ENCODE results near the gene CACNA2D2. TPM values are rescaled to one million over a fixed set of nuclear protein-coding genes. Genes with fewer than 3 reads are reported as not detected.

The CACNA2D2 gene
- total RNA-seq, 1 donor from 2014 or later = 0.23 TPM

DNA sequence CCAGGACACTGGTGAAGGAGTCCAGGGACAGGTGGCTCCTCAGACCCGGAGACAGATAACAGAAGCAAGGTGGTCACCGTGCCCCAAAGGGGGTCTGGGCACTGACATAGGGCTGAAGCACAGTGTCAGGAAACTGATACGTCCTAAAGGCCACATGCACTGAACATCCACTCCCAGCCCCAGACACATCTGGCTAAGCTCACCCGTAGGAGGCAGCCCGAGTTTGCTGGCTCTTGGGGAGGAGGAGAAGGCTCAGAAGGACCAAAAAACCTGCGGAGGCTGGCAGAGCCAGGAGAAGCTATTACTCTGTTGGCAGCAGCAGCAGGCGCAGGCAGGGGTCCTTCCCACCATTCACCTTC, 1.2 kb downstream of the CACNA2D2 start:
- Mint-ChIP-seq H3K4me1 (no peaks in the 10 kb centered on the region), H3K9me3 (no peaks in the 10 kb centered on the region), H3K27ac (no peak overlapping the region), H3K36me3 (ENCODE audit: low read depth) (no peaks in the 10 kb centered on the region), H3K4me3 (peak overlapping the region; percentile 68), H3K27me3 (peaks cover 49% of the 10 kb centered on the region)
- no peak for DNase-seq
- intact Hi-C loops (cut with micrococcal nuclease) = no loop called here

DNA sequence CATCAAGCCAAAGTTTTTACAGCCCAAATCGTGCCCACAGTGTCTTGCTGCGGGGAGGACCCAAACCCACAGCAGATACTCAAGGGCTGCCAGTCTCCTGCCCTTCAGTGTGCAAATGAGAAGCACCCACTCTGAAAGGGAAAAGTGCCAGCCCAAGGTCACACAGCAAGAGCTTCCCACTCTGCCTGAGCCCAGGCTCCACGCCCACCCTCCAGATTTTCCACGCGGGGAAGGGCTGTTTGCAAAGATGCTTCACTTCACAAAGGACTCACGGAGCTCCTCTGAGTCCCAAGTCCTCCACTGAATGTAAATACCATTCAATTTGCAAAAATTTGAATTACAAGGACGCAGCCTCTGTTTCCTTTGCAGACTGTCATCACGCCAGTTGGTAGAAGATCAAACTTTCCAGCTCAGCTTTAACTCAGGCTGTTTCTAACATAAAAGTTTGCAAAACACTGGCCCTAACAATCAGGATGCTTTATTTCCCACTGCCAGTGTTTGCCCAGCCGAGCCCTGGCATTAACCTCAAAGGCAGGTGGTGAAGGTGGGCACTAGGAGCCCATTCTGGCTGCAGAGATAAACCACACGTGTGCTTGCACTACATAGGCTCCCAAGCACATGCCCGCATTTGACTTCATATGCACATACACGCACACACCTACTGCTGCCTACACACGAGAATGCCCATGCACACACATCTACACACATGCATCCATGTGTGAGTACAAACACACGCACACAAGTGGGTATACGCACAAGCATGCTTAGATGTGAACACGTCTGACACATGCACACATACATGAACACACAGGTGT, 7.6 kb downstream of the CACNA2D2 start:
- Mint-ChIP-seq H3K9me3 (no peaks in the 10 kb centered on the region), H3K36me3 (ENCODE audit: low read depth) (no peaks in the 10 kb centered on the region), H3K4me1 (peaks cover 11% of the 10 kb centered on the region), H3K27me3 (peaks cover 16% of the 10 kb centered on the region), H3K27ac (no peak overlapping the region), H3K4me3 (no peak overlapping the region)
- DNase-seq = no peak
- intact Hi-C loops (cut with micrococcal nuclease) = no loop called here

DNA sequence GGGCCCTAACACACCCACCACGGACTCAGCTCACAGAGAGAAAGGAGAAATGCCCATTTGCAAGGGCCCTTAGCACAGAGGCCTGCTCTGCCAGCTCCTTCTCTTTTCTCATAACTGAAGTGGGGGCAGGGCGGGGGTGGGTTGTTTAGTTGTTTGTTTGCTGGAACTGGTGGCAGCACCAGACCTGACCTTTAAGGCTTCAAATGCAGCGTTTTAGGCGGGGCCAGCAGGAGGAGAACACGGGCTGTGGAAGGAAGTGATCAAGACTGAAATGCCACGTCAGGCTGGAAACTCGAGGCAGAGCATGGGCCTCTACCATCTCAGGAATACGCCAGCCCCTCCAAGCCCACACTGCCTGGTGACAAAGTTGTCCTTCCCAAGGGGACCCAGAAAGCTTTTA, 9.3 kb downstream of the CACNA2D2 start:
- H3K36me3 Mint-ChIP-seq (ENCODE audit: low read depth) = no peaks in the 10 kb centered on the region
- intact Hi-C loops (cut with micrococcal nuclease) = no loop called here
- no peaks in the 10 kb centered on the region for H3K9me3 Mint-ChIP-seq
- no peak overlapping the region for H3K4me3 Mint-ChIP-seq
- peaks cover 2% of the 10 kb centered on the region for H3K27me3 Mint-ChIP-seq
- DNase-seq = peak; percentile 63
- peak overlapping the region; percentile 34 for H3K27ac Mint-ChIP-seq
- peaks cover 13% of the 10 kb centered on the region for H3K4me1 Mint-ChIP-seq

DNA sequence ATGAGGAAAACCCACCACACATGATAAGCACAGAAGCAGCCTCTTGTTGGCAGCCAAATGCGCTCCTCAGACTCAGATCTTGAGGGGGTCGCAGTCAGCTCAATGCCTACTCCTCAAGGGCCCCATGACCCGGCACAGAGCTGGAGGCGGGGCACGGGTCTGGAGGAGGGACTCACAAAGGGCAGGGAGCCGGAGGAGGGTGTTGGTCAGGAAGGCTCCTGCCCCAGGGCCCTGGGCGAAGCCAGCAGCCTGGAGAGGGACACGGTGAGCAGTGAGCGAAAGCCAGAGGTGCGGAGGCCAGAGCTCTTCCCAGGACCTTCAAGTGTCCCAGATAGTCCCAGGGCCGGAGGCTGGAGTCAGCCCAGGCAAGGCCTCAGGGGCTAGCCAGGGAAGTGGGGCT, 9.8 kb downstream of the CACNA2D2 start:
- Mint-ChIP-seq H3K27me3 (no peaks in the 10 kb centered on the region), H3K36me3 (ENCODE audit: low read depth) (no peaks in the 10 kb centered on the region), H3K4me3 (no peak overlapping the region), H3K4me1 (peaks cover 13% of the 10 kb centered on the region), H3K9me3 (no peaks in the 10 kb centered on the region), H3K27ac (no peak overlapping the region)
- DNase-seq = no peak
- intact Hi-C loops (cut with micrococcal nuclease) = no loop called here

DNA sequence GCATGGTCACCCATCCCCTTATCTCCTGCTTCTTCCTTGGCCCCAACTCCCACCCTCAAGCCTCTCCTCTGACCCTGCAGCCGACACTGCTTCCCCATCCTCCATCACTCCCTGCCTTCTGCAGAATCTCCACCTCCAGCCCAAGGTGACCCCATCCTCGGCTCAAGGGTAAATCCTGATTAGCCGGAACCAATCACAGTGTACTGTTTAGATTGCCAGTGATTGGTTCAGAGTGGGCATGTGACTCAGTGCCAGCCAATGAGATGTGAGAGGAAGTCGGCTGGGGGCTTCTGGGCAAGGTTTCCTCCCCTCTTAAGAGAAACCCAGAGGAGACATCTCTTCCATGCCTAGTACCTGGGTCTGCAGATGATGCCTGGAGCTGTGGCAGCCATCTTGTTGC, 10.3 kb downstream of the CACNA2D2 start:
- Mint-ChIP-seq H3K27me3 (no peaks in the 10 kb centered on the region), H3K9me3 (no peaks in the 10 kb centered on the region), H3K27ac (no peak overlapping the region), H3K4me3 (no peak overlapping the region), H3K4me1 (peaks cover 13% of the 10 kb centered on the region), H3K36me3 (ENCODE audit: low read depth) (no peaks in the 10 kb centered on the region)
- DNase-seq = no peak
- intact Hi-C loops (cut with micrococcal nuclease) = no loop called here

DNA sequence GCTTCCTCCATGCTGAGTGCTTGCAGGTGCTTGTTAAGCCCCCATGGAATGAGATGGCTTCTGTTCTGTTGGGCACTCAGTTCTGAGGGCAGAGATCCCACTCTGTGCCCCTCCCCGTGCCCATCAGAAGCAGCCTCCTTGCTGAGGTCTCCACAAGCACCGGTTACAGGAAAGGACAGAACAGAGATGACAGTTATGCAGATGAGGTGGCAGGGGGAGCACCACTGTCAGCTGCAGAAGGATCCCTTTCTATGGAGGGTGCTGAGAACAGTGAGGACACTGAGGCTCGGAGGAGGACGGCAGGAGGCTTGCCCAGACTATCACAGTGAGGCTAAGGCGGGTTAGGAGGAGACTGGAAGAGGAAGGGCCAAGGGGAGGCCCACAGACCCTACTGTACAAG, 12.4 kb downstream of the CACNA2D2 start:
- Mint-ChIP-seq H3K27me3 (no peaks in the 10 kb centered on the region), H3K9me3 (no peaks in the 10 kb centered on the region), H3K4me1 (peaks cover 13% of the 10 kb centered on the region), H3K27ac (peak overlapping the region; percentile 52), H3K4me3 (peak overlapping the region; percentile 3), H3K36me3 (ENCODE audit: low read depth) (no peaks in the 10 kb centered on the region)
- intact Hi-C loops (cut with micrococcal nuclease) = no loop called here
- no peak for DNase-seq

DNA sequence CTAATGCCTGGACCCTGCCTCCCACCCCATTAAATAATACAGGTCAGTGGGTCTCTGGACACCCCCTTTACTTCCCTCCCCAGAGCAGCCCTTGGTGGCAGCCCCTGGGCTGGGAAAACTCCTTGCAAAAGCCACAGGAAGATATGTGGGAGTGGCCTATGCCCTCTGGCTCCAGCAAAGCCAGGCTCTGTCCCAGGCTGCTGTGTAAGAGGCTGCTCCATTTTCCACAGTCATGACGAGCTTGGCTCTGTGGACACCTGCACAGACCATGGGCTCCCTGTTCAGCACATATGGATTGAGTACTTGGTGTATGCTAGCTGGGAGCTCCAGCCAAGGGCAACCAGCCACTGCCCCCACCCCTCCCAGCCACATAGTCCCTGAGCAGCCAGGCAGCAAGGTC, 13.0 kb downstream of the CACNA2D2 start:
- Mint-ChIP-seq H3K4me3 (no peak overlapping the region), H3K27me3 (no peaks in the 10 kb centered on the region), H3K9me3 (no peaks in the 10 kb centered on the region), H3K27ac (peak overlapping the region; percentile 46), H3K4me1 (peaks cover 13% of the 10 kb centered on the region), H3K36me3 (ENCODE audit: low read depth) (no peaks in the 10 kb centered on the region)
- DNase-seq = no peak
- intact Hi-C loops (cut with micrococcal nuclease) = no loop called here

DNA sequence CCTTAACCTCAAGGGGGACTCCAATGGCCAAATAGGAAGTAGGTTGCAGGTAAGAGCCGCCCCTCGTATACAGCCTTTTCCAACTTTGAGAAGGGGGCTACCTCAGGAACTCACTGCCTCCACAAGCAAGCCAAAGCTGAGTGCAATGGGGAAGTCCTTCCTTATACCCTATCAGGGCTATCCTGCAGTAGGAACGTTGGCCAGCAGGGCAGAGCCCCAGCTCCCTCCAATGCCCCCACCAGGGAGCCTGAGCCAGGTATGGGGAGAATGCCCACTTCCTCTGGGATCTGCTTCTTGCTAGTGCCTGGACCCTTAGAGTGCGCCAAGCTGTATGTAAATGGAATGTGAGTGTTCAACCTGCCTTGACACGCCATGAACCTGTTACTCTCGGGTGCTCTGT, 16.3 kb downstream of the CACNA2D2 start:
- no peaks in the 10 kb centered on the region for H3K27me3 Mint-ChIP-seq
- intact Hi-C loops (cut with micrococcal nuclease) = no loop called here
- no peak for DNase-seq
- no peak overlapping the region for H3K27ac Mint-ChIP-seq
- no peaks in the 10 kb centered on the region for H3K9me3 Mint-ChIP-seq
- H3K4me3 Mint-ChIP-seq = no peak overlapping the region
- H3K4me1 Mint-ChIP-seq = peaks cover 8% of the 10 kb centered on the region
- no peaks in the 10 kb centered on the region for H3K36me3 Mint-ChIP-seq (ENCODE audit: low read depth)

DNA sequence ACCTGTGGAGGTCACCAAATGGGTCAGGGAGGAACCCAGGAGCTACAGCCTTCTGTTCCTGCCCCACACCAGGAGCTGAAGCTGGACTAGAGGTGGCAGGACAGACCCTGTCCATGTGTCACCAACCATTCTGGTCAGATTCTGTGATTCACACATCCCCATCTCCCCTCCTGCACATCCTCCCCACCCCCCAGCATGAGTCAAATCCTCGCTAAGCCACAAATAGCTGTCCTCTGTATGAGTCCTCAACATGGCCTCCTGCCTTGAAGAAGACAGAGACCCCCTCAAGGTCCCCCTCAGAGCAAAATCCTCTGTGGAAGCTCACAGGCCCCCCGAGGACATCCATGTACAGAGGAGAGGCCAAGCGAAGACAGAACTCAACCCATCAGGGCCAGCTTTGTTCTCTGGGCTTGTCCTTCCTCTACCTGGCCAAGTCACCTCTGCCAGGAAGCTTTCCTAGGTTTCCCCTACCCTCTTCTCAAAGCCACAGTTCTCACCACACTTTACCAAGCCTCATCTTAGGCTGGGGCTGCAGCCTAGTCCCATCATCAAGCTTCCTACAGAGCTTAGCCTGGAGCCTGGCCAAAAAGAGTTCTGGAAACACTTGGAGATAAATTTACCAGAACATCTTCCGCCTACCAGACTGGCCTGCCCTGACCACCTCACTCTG, 17.1 kb downstream of the CACNA2D2 start:
- H3K27ac Mint-ChIP-seq = no peak overlapping the region
- H3K9me3 Mint-ChIP-seq = no peaks in the 10 kb centered on the region
- H3K27me3 Mint-ChIP-seq = no peaks in the 10 kb centered on the region
- H3K4me3 Mint-ChIP-seq = no peak overlapping the region
- peaks cover 7% of the 10 kb centered on the region for H3K4me1 Mint-ChIP-seq
- no peaks in the 10 kb centered on the region for H3K36me3 Mint-ChIP-seq (ENCODE audit: low read depth)
- intact Hi-C loops (cut with micrococcal nuclease) = no loop called here
- no peak for DNase-seq

DNA sequence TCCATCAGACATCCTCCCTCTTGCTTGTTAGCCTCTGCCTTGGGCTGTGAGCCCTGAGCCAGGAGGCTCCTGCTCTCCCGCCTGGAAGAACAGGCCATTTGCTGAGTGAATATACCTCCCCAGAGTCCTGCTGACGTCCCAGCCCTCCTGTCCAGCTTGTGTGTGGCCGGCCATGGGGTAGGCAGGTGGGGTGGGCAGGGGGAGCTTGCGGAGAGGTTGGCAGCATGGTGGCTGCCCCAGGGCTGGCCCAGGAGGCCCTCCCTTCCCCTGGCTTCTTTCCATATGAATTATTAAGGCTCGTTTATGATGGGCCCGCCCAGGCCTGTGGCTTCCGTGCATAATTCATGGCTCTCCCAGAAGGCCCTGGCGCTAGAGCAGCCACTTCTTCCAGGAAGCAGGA, 18.7 kb downstream of the CACNA2D2 start:
- Mint-ChIP-seq H3K27ac (no peak overlapping the region), H3K9me3 (no peaks in the 10 kb centered on the region), H3K4me1 (no peaks in the 10 kb centered on the region), H3K4me3 (no peak overlapping the region), H3K36me3 (ENCODE audit: low read depth) (no peaks in the 10 kb centered on the region), H3K27me3 (peaks cover 2% of the 10 kb centered on the region)
- intact Hi-C loops (cut with micrococcal nuclease) = no loop called here
- DNase-seq = no peak

DNA sequence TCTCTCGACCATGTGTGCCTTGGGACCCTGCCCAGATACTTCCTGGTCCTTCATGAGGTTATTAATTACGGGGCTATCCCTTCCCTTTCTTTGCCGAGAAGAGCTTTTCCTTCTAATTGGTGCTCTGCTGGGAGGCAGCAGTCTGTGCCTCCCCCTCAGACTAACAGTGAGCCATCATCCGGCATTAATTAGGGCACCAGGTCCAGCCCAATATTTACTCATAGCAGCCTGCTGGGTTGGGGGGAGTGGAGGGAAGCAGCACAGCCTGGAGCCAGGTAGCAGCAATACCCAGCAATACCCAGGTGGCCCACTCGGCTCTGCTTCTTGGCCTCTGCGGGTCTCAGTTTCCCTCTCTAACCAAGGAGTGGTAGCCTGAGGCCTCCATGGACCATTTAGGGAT, 20.1 kb downstream of the CACNA2D2 start:
- Mint-ChIP-seq H3K27me3 (peaks cover 2% of the 10 kb centered on the region), H3K36me3 (ENCODE audit: low read depth) (no peaks in the 10 kb centered on the region), H3K9me3 (no peaks in the 10 kb centered on the region), H3K4me1 (no peaks in the 10 kb centered on the region), H3K4me3 (no peak overlapping the region), H3K27ac (no peak overlapping the region)
- DNase-seq = no peak
- intact Hi-C loops (cut with micrococcal nuclease) = no loop called here

DNA sequence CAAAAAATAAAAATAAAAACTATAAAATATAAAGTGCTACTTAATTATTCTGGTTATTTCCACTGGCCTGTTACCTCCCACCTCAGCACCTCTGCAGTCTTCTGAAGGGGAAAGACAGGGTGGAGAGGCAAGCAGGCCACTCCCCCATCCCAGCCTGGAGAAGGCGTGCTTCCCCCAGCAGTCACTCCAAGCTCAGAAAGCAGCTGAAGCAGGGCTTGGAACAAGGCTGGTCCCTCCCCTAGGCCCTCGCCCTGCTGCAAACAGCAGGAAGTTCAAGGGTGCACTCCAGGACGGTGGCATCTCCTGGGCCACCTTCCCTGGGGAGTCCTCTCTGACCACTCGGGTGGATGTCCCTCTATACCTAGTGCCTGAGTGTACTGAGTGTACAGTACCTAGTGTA, 21.4 kb downstream of the CACNA2D2 start:
- H3K36me3 Mint-ChIP-seq (ENCODE audit: low read depth) = no peaks in the 10 kb centered on the region
- no peak for DNase-seq

DNA sequence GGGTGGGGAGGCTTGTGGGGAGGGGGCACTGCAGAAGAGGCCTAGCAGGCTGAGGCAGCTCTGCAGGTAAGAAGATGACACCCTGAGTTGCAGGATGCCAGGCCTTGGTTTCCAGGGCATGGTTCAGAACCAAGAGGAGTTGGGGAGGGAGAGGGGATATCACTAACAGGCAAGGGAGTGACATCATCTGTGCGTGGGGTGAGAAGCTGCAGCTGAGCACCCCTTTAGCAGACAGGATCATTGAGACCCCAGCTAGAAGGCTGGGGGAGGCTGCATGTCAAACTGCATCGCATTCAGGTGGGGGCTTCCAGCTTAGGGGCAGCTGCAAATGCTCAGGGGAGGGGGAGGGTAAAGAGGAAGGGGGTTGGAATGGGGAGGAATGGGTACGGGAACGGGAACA, 23.0 kb downstream of the CACNA2D2 start:
- Mint-ChIP-seq H3K4me3 (no peak overlapping the region), H3K9me3 (no peaks in the 10 kb centered on the region), H3K36me3 (ENCODE audit: low read depth) (no peaks in the 10 kb centered on the region), H3K27ac (no peak overlapping the region), H3K4me1 (no peaks in the 10 kb centered on the region), H3K27me3 (peaks cover 2% of the 10 kb centered on the region)
- no peak for DNase-seq
- intact Hi-C loops (cut with micrococcal nuclease) = no loop called here

More for the DNA sequence above, 21.4 kb downstream of the CACNA2D2 start:
- no peak overlapping the region for H3K4me3 Mint-ChIP-seq
- H3K27me3 Mint-ChIP-seq = peaks cover 2% of the 10 kb centered on the region
- H3K4me1 Mint-ChIP-seq = no peaks in the 10 kb centered on the region
- H3K9me3 Mint-ChIP-seq = no peaks in the 10 kb centered on the region
- no peak overlapping the region for H3K27ac Mint-ChIP-seq
- intact Hi-C loops (cut with micrococcal nuclease) = no loop called here

DNA sequence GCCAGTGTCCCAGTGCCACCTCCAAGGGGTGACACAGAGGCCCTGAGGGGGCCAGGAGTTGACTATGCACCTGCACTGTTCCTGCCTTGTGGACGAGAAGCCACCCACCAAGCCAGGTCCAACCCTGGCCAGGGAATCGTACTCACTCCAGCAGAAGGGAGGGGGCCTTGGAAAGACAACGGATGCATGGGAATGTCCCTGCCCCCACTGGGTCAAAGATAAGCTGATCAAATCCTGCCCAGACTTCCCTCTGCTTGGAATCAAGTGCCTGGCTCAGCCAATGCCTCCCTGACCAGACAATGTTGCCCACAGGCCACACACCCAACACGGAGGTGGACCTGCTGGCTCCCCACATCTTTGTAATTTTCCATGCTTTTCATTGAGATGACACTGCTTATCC, 23.9 kb downstream of the CACNA2D2 start:
- H3K27me3 Mint-ChIP-seq = peaks cover 2% of the 10 kb centered on the region
- H3K9me3 Mint-ChIP-seq = no peaks in the 10 kb centered on the region
- no peak overlapping the region for H3K4me3 Mint-ChIP-seq
- H3K36me3 Mint-ChIP-seq (ENCODE audit: low read depth) = no peaks in the 10 kb centered on the region
- H3K4me1 Mint-ChIP-seq = no peaks in the 10 kb centered on the region
- DNase-seq = no peak
- intact Hi-C loops (cut with micrococcal nuclease) = no loop called here
- no peak overlapping the region for H3K27ac Mint-ChIP-seq

Data from activated CD4-positive, alpha-beta T cell treated with anti-CD3 and anti-CD28 coated beads, Interleukin-2, amount 10 ng/mL, durations not matched to agents 24 days and 14 days (primary cell).